Loucy (cell line): ENCODE results near the gene GAS7.

ENCODE experiments used
- H2AFZ ChIP-seq: fragments of 200-600 bp; sonication (generic); 2 replicates; pipeline ENCODE4 v1.6.0; 2016; ENCODE audit warnings: antibody characterized with exemption, mild to moderate bottlenecking, low read length, moderate library complexity
- H3F3A ChIP-seq: fragments of 200-600 bp; 2 replicates; pipeline ENCODE4 v1.6.0; 2016; ENCODE audit warnings: antibody characterized with exemption, low read depth, mild to moderate bottlenecking
- H3K27me3 ChIP-seq: fragments of 200-600 bp; sonication (generic); 2 replicates; pipeline ENCODE4 v1.6.1; 2014; ENCODE audit warnings: low read length, mild to moderate bottlenecking; ENCODE audit not compliant: insufficient read depth, poor library complexity, severe bottlenecking
- H3K36me3 ChIP-seq: fragments of 200-600 bp; sonication (generic); 2 replicates; pipeline ENCODE4 v1.6.1; 2016; ENCODE audit warnings: low read length; ENCODE audit not compliant: insufficient read depth
- H3K4me1 ChIP-seq: fragments of 200-600 bp; sonication (generic); 2 replicates; pipeline ENCODE4 v1.5.1; 2014; ENCODE audit warnings: low read length, mild to moderate bottlenecking; ENCODE audit not compliant: insufficient read depth, poor library complexity, severe bottlenecking
- H3K4me2 ChIP-seq: fragments of 200-600 bp; sonication (generic); 2 replicates; pipeline ENCODE4 v1.6.0; 2014; ENCODE audit warnings: antibody characterized with exemption, low read length, low read depth, mild to moderate bottlenecking; ENCODE audit not compliant: poor library complexity, severe bottlenecking
- H3K4me3 ChIP-seq: fragments of 200-600 bp; sonication (generic); 2 replicates; pipeline ENCODE4 v1.5.1; 2014; ENCODE audit warnings: low read length, mild to moderate bottlenecking, mixed read lengths; ENCODE audit not compliant: poor library complexity, severe bottlenecking
- H3K79me2 ChIP-seq: fragments of 200-600 bp; sonication (generic); 2 replicates; pipeline ENCODE4 v1.6.1; 2014; ENCODE audit warnings: low read length; ENCODE audit not compliant: insufficient read depth
- H3K9ac ChIP-seq: fragments of 200-600 bp; sonication (generic); 2 replicates; pipeline ENCODE4 v1.6.0; 2014; ENCODE audit warnings: mild to moderate bottlenecking, low read depth, low read length, moderate library complexity; ENCODE audit not compliant: poor library complexity, severe bottlenecking
- H3K9me2 ChIP-seq: fragments of 200-600 bp; sonication (generic); replicated peaks from 2 replicates; pipeline ENCODE4 v1.6.1; 2016; ENCODE audit warnings: low read depth, low read length, mixed read lengths
- H3K9me3 ChIP-seq: fragments of 200-600 bp; sonication (generic); 2 replicates; pipeline ENCODE4 v1.6.1; 2014; ENCODE audit warnings: mild to moderate bottlenecking, antibody characterized with exemption, low read length, low read depth; ENCODE audit not compliant: insufficient read depth
- H4K20me1 ChIP-seq: fragments of 200-600 bp; sonication (generic); 2 replicates; pipeline ENCODE4 v1.6.0; 2014; ENCODE audit warnings: antibody characterized with exemption, low read length, mild to moderate bottlenecking; ENCODE audit not compliant: insufficient read depth, poor library complexity, severe bottlenecking
- CTCF ChIP-seq: fragments of 200-600 bp; sonication (generic); conservative IDR thresholded peaks from 2 replicates; pipeline ENCODE4 v1.5.1; 2014; ENCODE audit warnings: mild to moderate bottlenecking, antibody characterized with exemption, low read length
- EZH2phosphoT487 ChIP-seq: fragments of 200-600 bp; IDR thresholded peaks from 2 replicates; pipeline ENCODE4 v1.6.1; 2018; ENCODE audit warnings: antibody characterized with exemption, mild to moderate bottlenecking, moderate library complexity, borderline replicate concordance

The GAS7 gene

GRCh38 chr17:10034719-10035475 lies 163.5 kb downstream of the GAS7 start:
- Histone ChIP-seq H3K9ac (no peak overlapping the region), H3K4me3 (no peak overlapping the region), H4K20me1 (no peaks in the 10 kb centered on the region), H2AFZ (no peak overlapping the region), H3K36me3 (no peaks in the 10 kb centered on the region), H3F3A (no peaks in the 10 kb centered on the region), H3K79me2 (peaks cover 86% of the 10 kb centered on the region), H3K27me3 (no peaks in the 10 kb centered on the region), H3K9me3 (no peaks in the 10 kb centered on the region), H3K4me2 (no peak overlapping the region), H3K4me1 (peaks cover 4% of the 10 kb centered on the region), H3K9me2 (no peaks in the 10 kb centered on the region)
- TF ChIP-seq EZH2phosphoT487 = no peak
- TF ChIP-seq CTCF = no peak

GRCh38 chr17:10033959-10034358 lies 164.4 kb downstream of the GAS7 start:
- H3K9ac ChIP-seq = no peak overlapping the region
- TF ChIP-seq CTCF = no peak
- TF ChIP-seq EZH2phosphoT487 = no peak
- H4K20me1 ChIP-seq = no peaks in the 10 kb centered on the region
- H3K4me1 ChIP-seq = peaks cover 7% of the 10 kb centered on the region
- no peaks in the 10 kb centered on the region for H3K27me3 ChIP-seq
- H3K79me2 ChIP-seq = peaks cover 83% of the 10 kb centered on the region; the same call in 1 of the 2 replicates
- no peak overlapping the region for H3K4me3 ChIP-seq
- no peaks in the 10 kb centered on the region for H3K36me3 ChIP-seq
- H3F3A ChIP-seq = no peaks in the 10 kb centered on the region
- no peaks in the 10 kb centered on the region for H3K9me3 ChIP-seq
- no peak overlapping the region for H3K4me2 ChIP-seq
- no peaks in the 10 kb centered on the region for H3K9me2 ChIP-seq
- no peak overlapping the region for H2AFZ ChIP-seq

- no peak overlapping the region for H3K4me3 ChIP-seq
- H3F3A ChIP-seq = no peaks in the 10 kb centered on the region
- H3K36me3 ChIP-seq = no peaks in the 10 kb centered on the region
- H3K79me2 ChIP-seq = peaks cover 83% of the 10 kb centered on the region; the same call in 1 of the 2 replicates
- no peak overlapping the region for H3K9ac ChIP-seq
- H3K27me3 ChIP-seq = no peaks in the 10 kb centered on the region
- no peaks in the 10 kb centered on the region for H4K20me1 ChIP-seq
- no peaks in the 10 kb centered on the region for H3K9me2 ChIP-seq
- H3K4me1 ChIP-seq = peaks cover 12% of the 10 kb centered on the region
- H3K4me2 ChIP-seq = no peak overlapping the region
- TF ChIP-seq CTCF (no peak), EZH2phosphoT487 (no peak)
- H3K9me3 ChIP-seq = no peaks in the 10 kb centered on the region
- H2AFZ ChIP-seq = no peak overlapping the region
Measured at GRCh38 chr17:10033449-10033848, 165.0 kb downstream of the GAS7 start.
